Measurements from ENCODE around the gene CLEC5A.

The CLEC5A gene

GRCh38 chr7:141979568-141979967 lies 32.8 kb upstream of the CLEC5A start:
- no peak for TF ChIP-seq CTCF (IDR thresholded peaks at IDR 0.05; ENCODE audit: low read depth, low read length)
- DNase-seq (ENCODE audit: extremely low read depth, low read depth) = no peak

GRCh38 chr7:141978351-141978750 lies 31.6 kb upstream of the CLEC5A start:
- no peak for TF ChIP-seq CTCF (IDR thresholded peaks at IDR 0.05; ENCODE audit: low read depth, low read length)
- DNase-seq (ENCODE audit: extremely low read depth, low read depth) = no peak

DNA sequence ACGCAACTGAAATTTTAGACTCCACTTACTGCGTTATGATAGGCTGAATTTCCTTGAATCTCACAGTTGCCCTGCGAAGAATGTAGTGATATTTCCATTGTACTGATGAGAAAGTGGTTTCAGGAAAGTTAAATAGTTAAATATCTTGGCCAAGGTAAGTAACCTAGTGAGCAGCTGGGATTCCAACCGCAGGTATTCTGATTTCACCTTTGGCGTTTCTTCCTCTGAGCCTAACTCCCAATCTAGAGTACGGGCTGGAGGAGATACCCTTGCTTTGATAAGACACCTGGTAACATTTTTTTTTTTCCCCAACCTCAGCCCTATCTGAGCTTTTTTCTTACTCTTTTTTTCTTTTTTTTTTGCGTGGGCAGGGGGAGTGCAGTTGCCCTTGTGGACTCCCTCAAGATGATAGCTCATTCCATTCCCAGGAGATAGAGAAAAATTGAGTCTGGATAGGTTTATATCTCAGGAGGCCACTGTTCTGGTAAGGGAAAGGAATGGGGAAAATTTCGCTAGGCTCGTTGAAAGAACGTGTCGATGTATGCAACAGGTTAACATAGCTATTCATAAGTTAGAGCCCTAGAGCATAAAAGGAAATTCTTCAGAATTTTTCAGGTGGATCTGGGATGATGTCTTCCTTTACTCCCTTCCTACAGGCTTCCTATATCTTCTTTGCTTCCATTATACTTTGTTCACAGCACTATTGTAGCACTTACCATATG lies 29.9 kb upstream of the CLEC5A start:
- no peak for DNase-seq (ENCODE audit: extremely low read depth, low read depth)
- TF ChIP-seq CTCF (IDR thresholded peaks at IDR 0.05; ENCODE audit: low read depth, low read length) = no peak

- no peak for DNase-seq (ENCODE audit: extremely low read depth, low read depth)
- no peak; the same call in 1 of the 2 replicates for TF ChIP-seq CTCF (IDR thresholded peaks at IDR 0.05; ENCODE audit: low read depth, low read length)
Measured at GRCh38 chr7:141975806-141976523, 29.2 kb upstream of the CLEC5A start.

DNA sequence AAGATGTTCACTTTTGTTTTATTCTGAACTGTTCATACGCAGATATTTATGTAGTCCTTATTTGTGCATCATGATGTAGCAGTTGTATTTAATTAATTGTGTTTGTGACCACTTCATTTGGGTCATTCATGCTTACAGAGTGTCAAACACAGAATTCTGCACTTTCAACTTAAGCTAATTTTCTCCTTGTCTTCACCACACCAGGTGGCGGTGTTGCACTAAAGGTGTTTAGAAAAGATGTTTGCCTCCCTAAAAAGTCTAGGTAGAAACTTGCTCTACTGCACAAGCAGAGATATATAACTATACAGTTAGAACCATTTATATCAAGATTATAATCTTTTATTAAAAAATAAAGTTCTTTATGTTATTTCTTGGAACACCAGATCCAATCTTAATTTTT lies 28.1 kb upstream of the CLEC5A start:
- no peak for TF ChIP-seq CTCF (IDR thresholded peaks at IDR 0.05; ENCODE audit: low read depth, low read length)
- DNase-seq (ENCODE audit: extremely low read depth, low read depth) = no peak

GRCh38 chr7:141973673-141974072 lies 26.9 kb upstream of the CLEC5A start, which contains the start of gene TAS2R38:
Gene TAS2R38 (minus strand): TSS chr7:141973773. CDS start chr7:141973689, 84 bp downstream.
- no peak for TF ChIP-seq CTCF (IDR thresholded peaks at IDR 0.05; ENCODE audit: low read depth, low read length)
- no peak for DNase-seq (ENCODE audit: extremely low read depth, low read depth)
